ENCODE results near the gene RFESD. TPM values are rescaled to one million over a fixed set of nuclear protein-coding genes. Genes with fewer than 3 reads are reported as not detected.

RFESD gene
- total and polyA plus RNA-seq, 2 donors (not counting 1 experiment from before 2014, with no cell fraction given) = 1.5 to 1.9 TPM

- no peaks in the 10 kb centered on the region for H3K9me3 Mint-ChIP-seq (ENCODE audit: insufficient read depth)
- no peak overlapping the region for H3K27ac Mint-ChIP-seq
- H3K79me2 ChIP-seq (ENCODE audit: control insufficient read depth, insufficient read depth, low read length) = no peaks in the 10 kb centered on the region
- no peak overlapping the region for H3K4me3 ChIP-seq (ENCODE audit: control extremely low read depth in 1 of 5, extremely low read depth in 1 of 5, insufficient read depth in 1 of 5, low read depth in 2 of 5, low read length in 4 of 5)
- POLR2A ChIA-PET = no interaction called here
- no peaks in the 10 kb centered on the region for H3K27me3 Mint-ChIP-seq
- intact Hi-C loops (cut with micrococcal nuclease) = no loop called here
- no peak overlapping the region for H2AFZ ChIP-seq (ENCODE audit: insufficient read depth, low read depth, low read length, poor library complexity, severe bottlenecking)
- no peaks in the 10 kb centered on the region for H3K36me3 ChIP-seq (replicated peaks in 1 of 2; ENCODE audit: control extremely low read depth in 1 of 2, control insufficient read depth in 1 of 2, extremely low read depth in 1 of 2, insufficient read depth in 2 of 2, low read length in 1 of 2)
- CTCF ChIA-PET = interaction anchor here (1.0 to 1.2 kb wide), 2 partner anchors 112 to 178 kb away, joined by 3 read pairs; no protein-coding TSS in a partner anchor
- TF ChIP-seq EZH2 (IDR thresholded peaks at IDR 0.05; ENCODE audit: borderline replicate concordance, insufficient read depth, low read depth, low read length, poor library complexity, severe bottlenecking) (no peak), CTCF (IDR thresholded peaks at IDR 0.05) (no peak)
- H4K20me1 ChIP-seq (ENCODE audit: control insufficient read depth, insufficient read depth, low read length, poor library complexity, severe bottlenecking) = no peaks in the 10 kb centered on the region
- H3K4me2 ChIP-seq (replicated peaks; ENCODE audit: low read depth, low read length, poor library complexity, severe bottlenecking) = no peak overlapping the region
- no peaks in the 10 kb centered on the region for H3K9me3 ChIP-seq (ENCODE audit: control extremely low read depth in 1 of 3, control insufficient read depth in 2 of 3, insufficient read depth in 1 of 3, low read length in 2 of 3)
- ATAC-seq (ENCODE audit: low read depth) (no peak), DNase-seq (no peak)
- no peaks in the 10 kb centered on the region for H3K27me3 ChIP-seq (replicated peaks in 1 of 4; ENCODE audit: control extremely low read depth in 1 of 4, control insufficient read depth in 3 of 4, insufficient read depth in 4 of 4, low read length in 3 of 4)
- H3K4me1 Mint-ChIP-seq = no peaks in the 10 kb centered on the region
- H3K4me3 Mint-ChIP-seq = no peak overlapping the region
- no peak overlapping the region for H3K9ac ChIP-seq (ENCODE audit: low read length)
- no peaks in the 10 kb centered on the region for H3K4me1 ChIP-seq (ENCODE audit: control insufficient read depth in 2 of 2, insufficient read depth in 2 of 2, low read length in 2 of 2)
- WGBS (ENCODE audit: insufficient coverage) = 89% methylated on average over 3 of the region's 4 CpGs
- no peak overlapping the region for H3K27ac ChIP-seq (ENCODE audit: low read length in 2 of 2)
Measured at GRCh38 chr5:95669540-95669939, 23.0 kb downstream of the RFESD start.

- DNase-seq (no peak), ATAC-seq (ENCODE audit: low read depth) (no peak)
- Mint-ChIP-seq H3K4me1 (no peaks in the 10 kb centered on the region), H3K9me3 (ENCODE audit: insufficient read depth) (no peaks in the 10 kb centered on the region), H3K27ac (no peak overlapping the region), H3K4me3 (no peak overlapping the region), H3K27me3 (no peaks in the 10 kb centered on the region)
- Histone ChIP-seq H3K36me3 (replicated peaks in 1 of 2; ENCODE audit: control extremely low read depth in 1 of 2, control insufficient read depth in 1 of 2, extremely low read depth in 1 of 2, insufficient read depth in 2 of 2, low read length in 1 of 2) (no peaks in the 10 kb centered on the region), H3K4me1 (ENCODE audit: control insufficient read depth in 2 of 2, insufficient read depth in 2 of 2, low read length in 2 of 2) (no peaks in the 10 kb centered on the region), H3K27me3 (replicated peaks in 1 of 4; ENCODE audit: control extremely low read depth in 1 of 4, control insufficient read depth in 3 of 4, insufficient read depth in 4 of 4, low read length in 3 of 4) (no peaks in the 10 kb centered on the region), H3K27ac (ENCODE audit: low read length in 2 of 2) (no peak overlapping the region), H3K79me2 (ENCODE audit: control insufficient read depth, insufficient read depth, low read length) (no peaks in the 10 kb centered on the region), H4K20me1 (ENCODE audit: control insufficient read depth, insufficient read depth, low read length, poor library complexity, severe bottlenecking) (no peaks in the 10 kb centered on the region), H3K9me3 (ENCODE audit: control extremely low read depth in 1 of 3, control insufficient read depth in 2 of 3, insufficient read depth in 1 of 3, low read length in 2 of 3) (no peaks in the 10 kb centered on the region), H3K4me3 (ENCODE audit: control extremely low read depth in 1 of 5, extremely low read depth in 1 of 5, insufficient read depth in 1 of 5, low read depth in 2 of 5, low read length in 4 of 5) (no peak overlapping the region), H3K9ac (ENCODE audit: low read length) (no peak overlapping the region), H2AFZ (ENCODE audit: insufficient read depth, low read depth, low read length, poor library complexity, severe bottlenecking) (no peak overlapping the region), H3K4me2 (replicated peaks; ENCODE audit: low read depth, low read length, poor library complexity, severe bottlenecking) (no peak overlapping the region)
- POLR2A ChIA-PET = no interaction called here
- CTCF ChIA-PET = interaction anchor here (1.0 to 1.2 kb wide), 3 partner anchors 111 to 189 kb away, joined by 3 read pairs; no protein-coding TSS in a partner anchor
- intact Hi-C loops (cut with micrococcal nuclease) = no loop called here
- WGBS (ENCODE audit: insufficient coverage) = 96% methylated on average over 4 of the region's 5 CpGs
- TF ChIP-seq EZH2 (IDR thresholded peaks at IDR 0.05; ENCODE audit: borderline replicate concordance, insufficient read depth, low read depth, low read length, poor library complexity, severe bottlenecking) = no peak
- TF ChIP-seq CTCF (IDR thresholded peaks at IDR 0.05) = no peak
Measured at GRCh38 chr5:95669985-95670384, 23.4 kb downstream of the RFESD start.
